Eye (tissue), 1 donor: ENCODE measurements around the gene PAK3.

Experiments used
- DNase-seq: peaks from one replicate; pipeline ENCODE4 v3.0.0-alpha.2; 2015

PAK3 gene

DNA sequence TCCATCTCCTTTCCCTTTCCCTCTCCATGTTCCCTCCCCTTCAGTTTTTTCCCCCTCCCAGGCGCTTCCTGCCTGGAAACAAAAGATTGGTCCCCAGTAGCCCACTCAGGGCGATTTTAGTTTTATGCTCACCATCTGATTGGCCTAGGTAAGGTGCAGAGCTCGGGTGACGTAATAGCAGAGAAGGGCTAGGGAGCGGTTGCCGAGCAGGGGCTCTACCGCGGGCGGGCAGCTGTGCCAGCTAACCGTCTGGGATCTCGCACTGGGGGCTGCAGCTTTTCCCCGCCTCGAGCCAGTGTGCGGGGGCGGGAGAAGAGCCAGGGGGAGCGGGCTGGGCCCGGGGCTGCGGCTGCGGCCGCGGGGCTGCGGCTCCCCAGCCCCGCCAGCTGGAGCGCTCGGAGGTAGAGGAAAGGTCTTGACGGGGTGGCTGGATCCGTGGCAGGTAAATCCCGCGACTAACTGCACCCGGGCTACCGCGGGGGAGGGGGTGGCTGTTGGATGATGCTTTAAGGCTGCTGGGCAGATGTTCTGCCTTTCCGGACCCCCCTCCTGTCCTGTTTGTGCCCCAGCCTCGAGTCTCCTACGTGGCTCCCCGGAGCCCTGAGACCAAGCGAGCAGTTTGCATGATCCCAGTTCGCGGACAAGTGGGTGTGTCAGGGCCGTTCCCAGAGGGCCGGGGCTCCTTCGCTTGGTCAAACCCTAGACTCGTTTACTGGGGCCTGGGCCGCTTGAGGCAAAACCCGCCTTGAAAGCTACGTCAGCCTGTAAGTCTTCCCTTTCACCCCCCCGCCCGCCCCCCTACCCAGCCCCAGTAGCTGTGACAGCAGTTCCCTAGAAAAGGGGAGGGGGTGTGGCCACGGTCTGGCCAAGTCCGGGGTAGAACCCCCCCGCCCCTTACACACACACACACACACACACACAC lies at the start of gene PAK3:
PAK3 (plus strand) TSS at position 218 of the 922 bp plus-strand sequence. CDS start 26,913 bp downstream, outside the sequence.
- peak; percentile 82 for DNase-seq

DNA sequence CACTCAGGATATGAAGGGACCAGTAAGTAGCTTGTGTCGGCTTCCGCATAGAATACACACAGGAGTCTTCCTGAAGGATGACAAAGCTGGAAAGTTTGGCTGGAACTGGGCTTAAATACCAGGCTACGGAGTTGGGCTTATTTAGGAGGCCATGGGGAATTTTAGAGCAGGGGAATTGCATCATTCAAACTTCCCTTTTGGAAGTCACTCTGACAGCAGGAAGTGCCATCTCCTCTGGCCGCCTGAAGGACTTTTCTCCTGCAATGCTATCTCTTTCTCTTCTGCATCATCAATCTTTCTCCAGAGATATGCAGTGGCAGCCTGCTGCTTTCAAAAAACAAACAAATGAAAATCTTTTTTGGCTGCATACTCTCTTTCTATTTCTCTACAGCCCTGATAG lies 48.4 kb upstream of the PAK3 start:
- no peak for DNase-seq

DNA sequence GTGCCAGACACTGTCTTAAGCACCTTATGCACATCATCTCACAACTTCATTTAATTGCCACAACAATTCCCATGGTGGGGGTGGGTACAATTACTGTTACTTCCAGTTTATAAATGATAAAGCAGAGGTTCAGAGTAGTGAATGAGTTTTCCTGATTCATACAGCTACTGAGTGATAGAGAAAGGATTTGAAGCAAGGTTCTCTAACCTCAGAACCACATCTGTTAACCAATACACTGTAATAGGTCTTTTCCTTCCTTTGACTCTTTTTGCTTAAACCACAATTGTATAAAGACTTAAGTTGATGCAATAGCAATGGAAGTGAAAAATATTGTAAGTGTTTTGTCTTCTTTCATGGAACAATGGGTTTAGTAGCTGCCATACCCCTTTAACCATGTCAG lies 43.5 kb upstream of the PAK3 start:
- no peak for DNase-seq

DNA sequence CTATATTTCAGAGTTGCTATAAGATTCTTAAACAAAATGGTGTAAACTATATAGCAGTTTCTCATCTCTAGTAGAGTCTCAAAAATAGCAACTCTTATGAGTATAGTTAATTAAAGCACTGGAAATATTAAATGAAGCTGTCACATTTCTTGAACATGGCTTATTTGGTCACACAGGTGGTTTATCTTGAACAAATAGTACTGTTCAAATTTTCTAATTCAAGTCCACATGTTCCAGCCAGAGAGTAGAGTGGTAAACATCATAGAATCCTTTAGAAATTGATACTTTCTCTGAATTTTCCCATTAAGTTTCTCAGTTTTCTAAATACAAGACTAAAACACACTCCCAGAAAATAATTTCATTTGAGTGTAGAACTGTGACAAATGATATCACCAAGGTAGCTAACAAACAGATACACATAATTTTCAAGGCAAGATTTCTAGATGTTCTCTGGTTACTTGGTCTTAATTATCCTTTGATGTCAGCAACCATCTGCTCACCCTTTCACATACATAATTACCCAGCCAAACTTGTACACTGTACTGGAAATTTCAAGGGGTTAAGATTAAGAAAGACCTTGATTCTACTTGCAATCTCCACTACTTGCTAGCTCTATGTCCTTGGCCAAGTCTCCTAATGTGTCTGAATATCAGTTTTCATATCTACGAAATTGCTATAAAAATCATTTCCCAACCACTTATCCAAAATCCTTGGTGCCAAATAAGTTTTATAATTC lies 24.3 kb upstream of the PAK3 start:
- no peak for DNase-seq

GRCh38 chrX:111083081-111083480 lies 12.9 kb upstream of the PAK3 start:
- no peak for DNase-seq

GRCh38 chrX:111086591-111087006 lies 9.4 kb upstream of the PAK3 start:
- DNase-seq = peak; percentile 39

DNA sequence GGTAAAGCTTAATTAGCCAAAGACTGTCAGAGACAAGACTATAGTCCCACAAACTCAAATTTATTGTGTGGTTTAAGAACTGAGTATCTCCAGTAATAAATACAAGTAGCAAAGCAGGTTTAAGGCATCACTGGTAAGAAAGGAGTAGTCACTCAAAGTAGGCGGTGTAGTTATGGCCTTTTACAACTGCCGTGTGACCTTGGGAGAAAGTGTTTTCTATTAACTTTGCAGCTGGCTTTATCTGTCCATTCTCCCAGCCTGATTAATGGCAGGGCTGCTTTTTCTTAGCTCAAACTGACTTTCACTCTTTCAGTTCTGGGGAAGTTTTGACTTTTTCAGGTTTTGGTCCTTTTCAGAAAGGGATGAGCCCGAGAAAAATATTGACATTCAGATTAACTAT lies 7.4 kb upstream of the PAK3 start:
- no peak for DNase-seq

DNA sequence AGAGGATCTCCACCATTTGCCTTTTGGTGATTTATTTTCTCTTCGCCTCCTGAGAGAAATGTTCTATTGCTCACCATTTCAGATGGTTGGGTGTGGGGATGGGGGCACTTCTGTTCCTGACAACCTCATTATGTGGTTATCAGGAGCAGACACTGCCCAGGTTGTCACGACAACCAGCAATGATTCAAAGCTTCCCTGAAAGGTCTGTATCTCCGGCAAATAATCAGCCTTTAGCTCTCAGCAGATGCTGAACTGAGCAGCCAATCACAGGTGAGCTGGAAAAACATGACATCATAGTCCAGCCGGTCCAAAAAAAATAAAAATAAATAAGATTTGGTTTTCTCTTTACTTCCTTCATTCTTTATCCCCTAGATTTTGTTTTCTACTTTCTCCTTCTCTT lies 5.5 kb upstream of the PAK3 start:
- no peak for DNase-seq

GRCh38 chrX:111098874-111099273 lies 2.9 kb downstream of the PAK3 start:
- DNase-seq = peak; percentile 68

DNA sequence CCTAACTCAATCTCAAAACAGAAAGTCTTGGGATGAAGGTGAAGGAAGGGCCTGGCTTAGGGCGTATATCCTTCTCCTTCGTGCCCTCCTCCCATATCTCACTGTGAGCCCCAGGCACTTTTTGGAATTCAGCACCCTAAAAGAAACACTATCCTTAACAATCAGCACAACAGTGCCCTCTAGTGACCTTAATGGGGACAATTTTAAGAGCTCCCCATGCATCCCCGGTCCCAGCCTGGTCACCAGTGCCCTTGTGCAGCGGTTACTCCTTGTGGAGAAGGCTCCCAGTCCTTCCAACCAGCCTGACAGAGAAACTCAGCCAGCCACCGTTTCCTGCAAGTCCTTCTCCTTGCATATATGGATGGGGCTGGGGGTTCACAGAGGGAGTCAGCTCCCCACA lies 4.2 kb downstream of the PAK3 start:
- peak; percentile 68 for DNase-seq

DNA sequence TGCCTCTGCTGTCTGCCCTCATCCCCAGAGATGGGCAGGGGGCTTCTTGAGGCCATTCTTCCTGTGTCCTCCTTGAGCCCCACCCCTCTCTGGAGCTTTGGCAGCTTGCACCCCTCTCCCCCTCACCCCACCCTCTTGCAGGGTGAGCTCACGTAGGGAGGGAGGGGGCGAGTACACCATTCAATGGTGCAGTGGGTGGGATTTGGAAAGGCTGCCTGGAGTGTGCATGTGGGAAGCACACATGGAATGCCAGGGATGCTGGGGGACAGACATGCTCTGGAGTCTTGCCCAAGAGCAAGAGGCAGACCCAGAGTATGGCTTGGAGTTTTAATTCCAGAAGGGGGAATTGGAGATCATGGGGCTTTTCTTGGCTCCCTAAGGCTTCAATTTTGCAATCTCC lies 5.6 kb downstream of the PAK3 start:
- no peak for DNase-seq

DNA sequence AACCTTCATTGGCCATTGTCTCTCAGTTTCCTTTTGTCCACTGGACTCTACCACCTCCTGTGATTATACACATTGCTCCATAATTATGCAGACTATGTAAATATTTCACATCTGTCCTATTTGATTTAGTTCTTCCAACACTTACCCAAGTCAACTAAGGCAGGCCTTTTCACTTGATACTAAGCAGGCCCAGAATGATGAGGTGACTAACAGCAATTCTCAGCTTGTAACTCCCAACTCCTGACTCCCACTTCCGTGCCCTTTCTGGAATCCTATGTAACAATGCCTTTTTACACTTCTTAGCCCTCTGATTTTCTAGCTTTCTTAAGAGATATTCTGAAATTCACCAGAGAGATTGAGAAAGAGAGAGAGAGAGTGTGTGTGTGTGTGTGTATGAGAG lies 6.6 kb downstream of the PAK3 start:
- DNase-seq = no peak

GRCh38 chrX:111103246-111103645 lies 7.3 kb downstream of the PAK3 start:
- no peak for DNase-seq

DNA sequence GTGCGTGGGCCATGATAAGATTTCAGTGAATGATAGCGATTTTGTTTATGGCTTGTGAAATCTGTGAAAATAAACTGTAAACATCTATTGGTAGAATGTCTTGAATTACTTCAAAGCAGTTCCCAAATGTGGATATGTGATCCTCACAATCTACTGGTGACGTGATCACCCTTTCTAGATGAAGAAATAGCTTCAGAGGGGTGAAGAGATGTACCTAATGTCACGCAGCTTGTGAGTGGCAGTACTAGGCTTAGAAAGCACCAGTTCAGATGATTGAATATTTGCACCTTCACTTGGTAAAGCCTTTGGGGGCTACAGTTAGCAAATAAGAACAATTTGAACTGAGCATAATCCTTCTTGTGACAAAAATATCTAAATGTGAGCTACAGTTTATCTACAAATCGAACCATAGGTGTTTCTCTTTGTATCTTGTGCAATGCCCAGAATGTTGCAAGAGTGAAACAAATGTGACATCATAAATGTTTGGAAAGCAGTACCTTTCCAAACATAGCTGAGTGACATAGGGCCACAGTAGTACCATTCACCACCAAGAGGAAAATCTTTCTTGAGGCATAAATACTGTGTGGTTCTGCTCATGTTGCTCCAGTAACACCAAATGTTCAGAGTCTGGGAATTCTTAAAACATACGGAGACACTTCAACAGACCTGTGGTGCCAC lies 14.2 kb downstream of the PAK3 start:
- DNase-seq = no peak

- no peak for DNase-seq
Observed at GRCh38 chrX:111114806-111115205, 18.8 kb downstream of the PAK3 start.

DNA sequence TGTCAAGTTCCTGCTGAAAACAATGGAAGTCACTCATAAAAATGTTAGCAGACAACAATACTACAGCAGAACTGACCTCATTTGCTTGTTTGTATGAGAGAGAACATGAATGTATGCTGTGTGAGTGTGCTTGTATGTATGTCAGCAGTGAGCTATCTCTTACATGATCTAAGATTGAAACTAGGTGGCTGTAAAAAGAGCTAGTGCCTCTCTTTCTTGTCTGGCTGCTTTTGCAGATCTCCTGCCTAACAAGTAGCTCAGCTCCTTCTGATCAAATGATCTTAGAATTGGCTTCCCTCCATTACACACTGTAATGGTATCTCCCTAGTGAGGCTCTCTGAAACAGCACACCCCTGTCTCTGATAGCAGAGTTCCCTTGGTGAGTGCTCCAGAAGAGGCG lies 20.7 kb downstream of the PAK3 start:
- DNase-seq = no peak

- no peak for DNase-seq
Observed at GRCh38 chrX:111119341-111119740, 23.4 kb downstream of the PAK3 start.

- no peak for DNase-seq
Observed at GRCh38 chrX:111123125-111123524, 27.1 kb downstream of the PAK3 start.

DNA sequence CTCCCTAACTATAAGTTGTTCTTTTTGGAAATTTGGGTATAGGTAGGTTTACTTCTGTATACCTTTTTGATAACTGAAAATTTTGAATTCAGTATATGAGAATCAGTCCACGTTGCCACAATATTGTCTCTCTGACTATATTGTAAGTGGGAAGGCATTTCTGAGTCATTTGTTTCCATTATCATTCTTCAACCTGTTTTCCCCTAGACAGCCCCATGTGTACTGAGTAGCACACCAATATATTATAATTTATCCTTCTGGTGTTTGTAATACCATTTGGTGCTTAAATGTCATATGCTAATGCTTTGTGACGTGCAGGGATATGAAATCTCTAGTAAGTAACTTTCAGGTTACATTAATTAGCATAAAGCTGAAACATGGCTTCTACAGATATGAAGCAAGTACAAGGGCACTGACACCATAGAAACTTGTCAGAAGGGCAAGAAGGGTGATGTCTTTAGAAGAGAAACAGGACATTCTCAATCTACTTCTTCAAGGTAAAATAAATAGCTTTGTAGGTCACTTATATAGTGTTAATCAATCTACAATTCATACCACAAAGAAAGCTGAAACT lies 27.7 kb downstream of the PAK3 start:
- no peak for DNase-seq

DNA sequence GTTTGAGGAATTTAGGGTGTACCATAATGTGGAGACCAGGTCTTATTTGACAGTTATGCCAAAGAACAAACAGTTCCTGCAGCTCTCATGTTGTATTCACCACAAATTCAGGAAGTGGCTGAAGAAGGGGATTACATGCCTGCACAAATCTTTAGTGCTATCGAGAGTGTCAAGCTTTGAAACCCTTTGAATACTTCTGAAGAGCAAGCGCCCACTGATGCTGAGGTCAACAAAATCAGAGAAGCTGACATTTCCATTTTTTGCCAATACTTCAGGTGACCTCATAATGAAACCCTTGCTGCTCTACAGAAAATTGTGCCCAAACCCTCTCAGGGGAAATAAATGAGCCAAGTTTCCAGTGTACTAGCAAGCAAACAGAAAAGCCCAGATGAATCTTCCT lies 28.4 kb downstream of the PAK3 start:
- DNase-seq = no peak

DNA sequence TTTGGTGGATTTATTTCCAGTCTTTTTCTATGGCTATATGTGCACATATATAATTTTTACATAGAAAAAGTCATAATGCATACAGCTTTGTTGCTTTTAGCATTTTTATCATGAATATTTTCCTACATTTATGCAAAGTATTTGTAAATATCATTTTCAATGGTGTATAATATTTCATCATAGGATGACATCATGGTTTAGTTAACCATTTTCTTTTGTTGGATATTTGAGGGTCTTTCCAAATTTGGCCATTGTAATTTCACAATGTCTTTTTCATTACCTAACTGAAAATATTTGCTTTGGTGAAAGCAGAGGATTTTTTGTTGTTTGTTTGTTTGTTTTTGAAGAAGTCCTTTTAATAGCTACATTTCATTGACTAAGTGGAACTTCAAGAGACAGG lies 31.0 kb downstream of the PAK3 start:
- DNase-seq = no peak

- no peak for DNase-seq
Observed at GRCh38 chrX:111129921-111130320, 33.9 kb downstream of the PAK3 start.

DNA sequence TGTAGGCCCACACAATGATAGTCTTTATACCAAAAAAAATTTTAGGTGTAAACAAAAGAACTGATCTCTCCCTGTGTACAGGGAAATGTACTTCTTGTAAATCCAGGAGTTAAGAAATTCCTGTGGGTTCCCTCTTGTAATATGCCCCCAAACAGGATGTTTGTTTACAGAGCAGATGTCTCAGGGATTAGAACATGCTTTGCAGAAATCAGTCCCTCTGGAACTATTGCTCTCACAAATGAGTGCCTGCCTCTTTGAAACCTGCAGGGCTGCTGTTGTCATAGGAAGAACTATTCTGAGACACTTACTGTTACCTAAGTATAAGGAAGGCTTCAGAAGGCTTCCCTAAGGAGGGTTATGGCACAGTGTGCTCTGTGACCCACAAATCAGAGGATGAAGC lies 35.6 kb downstream of the PAK3 start:
- no peak for DNase-seq
